Measurements from ENCODE around the gene ABHD11. TPM values are rescaled to one million over a fixed set of nuclear protein-coding genes. Genes with fewer than 3 reads are reported as not detected.
A peak's percentile ranks its signal among the peaks of the same experiment; 100 is the strongest.

ABHD11 gene
- total RNA-seq, 1 donor from 2014 or later, result 43.9 TPM

DNA sequence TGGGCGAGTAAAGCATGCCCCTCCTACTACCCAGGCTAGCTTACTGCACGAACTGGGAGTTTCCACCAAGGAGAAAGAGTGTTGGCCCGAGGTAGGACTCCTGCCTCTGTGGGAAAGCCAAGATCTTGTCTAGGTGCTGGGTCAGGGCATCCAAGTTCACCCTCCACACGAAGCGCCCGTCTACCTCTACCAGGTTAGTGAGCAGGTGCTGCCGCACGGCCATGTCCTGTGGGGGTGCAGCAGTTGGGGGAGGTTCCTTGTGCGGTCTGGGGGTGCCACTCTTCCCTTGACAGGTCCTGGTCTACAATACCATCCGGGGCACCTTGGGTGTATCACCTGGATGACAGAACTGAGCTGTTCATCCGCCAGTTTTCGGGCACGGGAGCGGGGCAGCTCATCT is 1.7 kb downstream of the ABHD11 start:
- Mint-ChIP-seq H3K27me3 (no peaks in the 10 kb centered on the region), H3K9me3 (peaks cover 3% of the 10 kb centered on the region), H3K4me3 (peak overlapping the region; percentile 96), H3K4me1 (ENCODE audit: unreplicated experiment) (peaks cover 12% of the 10 kb centered on the region), H3K36me3 (no peaks in the 10 kb centered on the region), H3K27ac (no peak overlapping the region)
- TF ChIP-seq, protein P1, sequence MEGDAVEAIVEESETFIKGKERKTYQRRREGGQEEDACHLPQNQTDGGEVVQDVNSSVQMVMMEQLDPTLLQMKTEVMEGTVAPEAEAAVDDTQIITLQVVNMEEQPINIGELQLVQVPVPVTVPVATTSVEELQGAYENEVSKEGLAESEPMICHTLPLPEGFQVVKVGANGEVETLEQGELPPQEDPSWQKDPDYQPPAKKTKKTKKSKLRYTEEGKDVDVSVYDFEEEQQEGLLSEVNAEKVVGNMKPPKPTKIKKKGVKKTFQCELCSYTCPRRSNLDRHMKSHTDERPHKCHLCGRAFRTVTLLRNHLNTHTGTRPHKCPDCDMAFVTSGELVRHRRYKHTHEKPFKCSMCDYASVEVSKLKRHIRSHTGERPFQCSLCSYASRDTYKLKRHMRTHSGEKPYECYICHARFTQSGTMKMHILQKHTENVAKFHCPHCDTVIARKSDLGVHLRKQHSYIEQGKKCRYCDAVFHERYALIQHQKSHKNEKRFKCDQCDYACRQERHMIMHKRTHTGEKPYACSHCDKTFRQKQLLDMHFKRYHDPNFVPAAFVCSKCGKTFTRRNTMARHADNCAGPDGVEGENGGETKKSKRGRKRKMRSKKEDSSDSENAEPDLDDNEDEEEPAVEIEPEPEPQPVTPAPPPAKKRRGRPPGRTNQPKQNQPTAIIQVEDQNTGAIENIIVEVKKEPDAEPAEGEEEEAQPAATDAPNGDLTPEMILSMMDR (conservative IDR thresholded peaks at IDR 0.05), result no peak
- DNase-seq (ENCODE audit: extremely low spot score, unreplicated experiment), result no peak

DNA sequence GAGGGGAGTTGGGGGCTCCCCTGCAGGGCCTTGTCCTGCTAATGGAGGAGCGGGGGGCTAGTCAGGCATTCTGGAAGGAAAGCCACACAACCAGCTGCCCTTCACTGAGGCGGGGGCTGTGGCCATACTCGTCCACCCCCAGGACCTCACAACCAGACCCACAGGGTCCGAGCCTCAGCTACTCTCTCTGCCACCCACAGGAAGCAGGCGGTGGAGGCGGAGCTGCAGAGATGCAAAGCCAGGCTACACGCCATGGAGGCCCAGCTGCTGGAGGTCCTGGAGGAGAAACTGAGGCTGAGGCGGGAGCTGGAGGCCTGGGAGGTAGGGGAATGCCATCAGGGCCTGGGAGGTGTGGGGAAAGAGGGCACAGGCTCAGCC is 3.1 kb downstream of the ABHD11 start:
- Mint-ChIP-seq H3K4me3 (no peak overlapping the region), H3K9me3 (peaks cover 3% of the 10 kb centered on the region), H3K4me1 (ENCODE audit: unreplicated experiment) (peaks cover 9% of the 10 kb centered on the region), H3K36me3 (no peaks in the 10 kb centered on the region), H3K27ac (no peak overlapping the region), H3K27me3 (no peaks in the 10 kb centered on the region)
- TF ChIP-seq, protein P1 (conservative IDR thresholded peaks at IDR 0.05), result no peak
- no peak for DNase-seq (ENCODE audit: extremely low spot score, unreplicated experiment)

DNA sequence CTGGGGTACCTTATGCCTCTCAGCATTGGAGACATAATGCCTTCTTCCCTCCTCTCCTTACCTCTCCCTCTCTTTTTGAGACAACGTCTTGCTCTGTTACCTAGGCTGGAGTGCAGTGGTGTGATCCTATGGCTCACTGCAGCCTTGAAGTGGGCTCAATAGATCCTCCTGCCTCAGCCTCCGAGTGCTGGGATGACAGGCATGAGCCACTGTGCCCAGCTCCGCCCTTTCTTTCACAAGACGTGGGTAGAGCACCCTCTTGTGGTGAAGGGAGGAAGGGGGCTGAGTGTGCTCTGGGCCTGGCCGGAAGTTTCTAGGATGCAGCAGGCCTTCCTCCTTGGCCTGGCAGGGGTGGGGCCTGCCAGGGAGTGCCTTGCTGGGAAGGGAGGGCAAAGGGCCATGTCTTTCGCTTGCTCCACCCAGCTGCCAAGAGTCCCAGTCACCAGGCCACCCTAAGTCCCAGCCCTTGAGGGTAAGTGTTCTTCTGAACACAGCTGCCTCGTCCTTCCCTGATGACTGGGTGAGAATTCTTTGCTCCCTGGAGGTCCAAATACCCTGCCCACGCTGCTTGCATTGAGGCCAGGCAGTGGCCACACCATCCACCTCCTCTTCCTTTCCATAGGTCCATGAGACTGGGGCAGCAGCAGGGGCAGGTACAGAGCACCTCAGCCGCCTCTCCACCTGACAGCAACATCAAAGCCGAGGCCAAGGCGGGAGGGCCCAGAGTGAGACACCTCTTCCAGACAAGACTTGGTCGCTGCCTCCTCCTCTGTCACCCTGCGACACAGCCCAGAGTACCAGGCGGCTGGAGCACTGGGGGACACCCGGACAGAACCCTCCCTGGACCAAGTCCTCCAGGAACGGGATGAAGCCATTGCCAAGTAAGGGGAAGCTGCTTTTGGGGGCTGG is 3.7 kb downstream of the ABHD11 start:
- Mint-ChIP-seq H3K9me3 (peaks cover 3% of the 10 kb centered on the region), H3K27ac (peak overlapping the region; percentile 85), H3K36me3 (no peaks in the 10 kb centered on the region), H3K27me3 (no peaks in the 10 kb centered on the region), H3K4me1 (ENCODE audit: unreplicated experiment) (peaks cover 12% of the 10 kb centered on the region), H3K4me3 (peak overlapping the region; percentile 44)
- TF ChIP-seq, protein P1 (conservative IDR thresholded peaks at IDR 0.05), result peak; percentile 85
- peak; percentile 79 for DNase-seq (ENCODE audit: extremely low spot score, unreplicated experiment)

DNA sequence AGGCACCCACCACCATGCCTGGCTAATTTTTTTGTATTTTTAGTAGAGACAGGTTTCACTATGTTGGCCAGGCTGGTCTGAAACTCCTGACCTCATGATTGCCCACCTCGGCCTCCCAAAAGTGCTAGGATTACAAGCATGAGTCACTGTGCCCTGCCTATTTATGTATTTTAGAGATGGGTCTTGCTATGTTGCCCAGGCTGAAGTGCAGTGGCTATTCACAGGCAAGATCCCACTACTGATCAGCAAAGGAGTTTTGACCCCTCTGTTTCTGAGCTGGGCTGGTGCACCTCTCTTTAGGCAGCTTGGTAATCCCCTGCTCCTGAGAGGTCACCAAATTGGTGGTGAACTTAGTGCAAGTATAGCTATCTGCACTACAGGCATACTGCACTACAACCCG is 6.2 kb downstream of the ABHD11 start:
- TF ChIP-seq, protein P1 (conservative IDR thresholded peaks at IDR 0.05), result no peak
- Mint-ChIP-seq H3K4me1 (ENCODE audit: unreplicated experiment) (peaks cover 12% of the 10 kb centered on the region), H3K27ac (no peak overlapping the region), H3K9me3 (peaks cover 3% of the 10 kb centered on the region), H3K4me3 (no peak overlapping the region), H3K27me3 (peaks cover 3% of the 10 kb centered on the region), H3K36me3 (no peaks in the 10 kb centered on the region)
- no peak for DNase-seq (ENCODE audit: extremely low spot score, unreplicated experiment)

DNA sequence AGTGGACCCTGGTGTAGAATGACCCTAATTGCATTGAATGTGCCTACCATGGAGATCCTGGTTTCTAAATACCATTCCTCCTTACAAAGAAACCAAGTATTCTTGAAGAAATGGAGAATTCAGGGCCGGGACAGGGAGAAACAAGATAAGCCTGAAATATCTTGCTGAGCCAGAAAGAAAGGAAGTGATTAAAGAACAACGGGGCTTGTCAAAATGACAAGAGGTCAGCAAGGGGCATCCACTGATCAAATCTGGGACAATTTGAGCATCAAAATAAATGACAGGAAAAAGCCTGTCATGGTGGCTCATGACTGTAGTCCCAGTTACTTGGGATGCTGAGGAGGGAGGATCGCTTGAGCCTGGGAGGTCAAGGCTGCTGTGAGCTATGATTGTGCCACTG is 8.1 kb downstream of the ABHD11 start:
- peak overlapping the region; percentile 5 for H3K4me3 Mint-ChIP-seq
- peak overlapping the region; percentile 19 for H3K27ac Mint-ChIP-seq
- no peak for DNase-seq (ENCODE audit: extremely low spot score, unreplicated experiment)

More for the DNA sequence above, 8.1 kb downstream of the ABHD11 start:
- Mint-ChIP-seq H3K36me3 (no peaks in the 10 kb centered on the region), H3K4me1 (ENCODE audit: unreplicated experiment) (peaks cover 12% of the 10 kb centered on the region), H3K27me3 (peaks cover 3% of the 10 kb centered on the region), H3K9me3 (peaks cover 3% of the 10 kb centered on the region)
- TF ChIP-seq, protein P1 (conservative IDR thresholded peaks at IDR 0.05), result no peak

Measured in type B pancreatic cell (in vitro differentiated cells).